ENCODE data around the gene CT47C1. TPM values are rescaled to one million over a fixed set of nuclear protein-coding genes. Genes with fewer than 3 reads are reported as not detected.

Gene CT47C1
- total RNA-seq, 1 donor from 2014 or later, result not detected

DNA sequence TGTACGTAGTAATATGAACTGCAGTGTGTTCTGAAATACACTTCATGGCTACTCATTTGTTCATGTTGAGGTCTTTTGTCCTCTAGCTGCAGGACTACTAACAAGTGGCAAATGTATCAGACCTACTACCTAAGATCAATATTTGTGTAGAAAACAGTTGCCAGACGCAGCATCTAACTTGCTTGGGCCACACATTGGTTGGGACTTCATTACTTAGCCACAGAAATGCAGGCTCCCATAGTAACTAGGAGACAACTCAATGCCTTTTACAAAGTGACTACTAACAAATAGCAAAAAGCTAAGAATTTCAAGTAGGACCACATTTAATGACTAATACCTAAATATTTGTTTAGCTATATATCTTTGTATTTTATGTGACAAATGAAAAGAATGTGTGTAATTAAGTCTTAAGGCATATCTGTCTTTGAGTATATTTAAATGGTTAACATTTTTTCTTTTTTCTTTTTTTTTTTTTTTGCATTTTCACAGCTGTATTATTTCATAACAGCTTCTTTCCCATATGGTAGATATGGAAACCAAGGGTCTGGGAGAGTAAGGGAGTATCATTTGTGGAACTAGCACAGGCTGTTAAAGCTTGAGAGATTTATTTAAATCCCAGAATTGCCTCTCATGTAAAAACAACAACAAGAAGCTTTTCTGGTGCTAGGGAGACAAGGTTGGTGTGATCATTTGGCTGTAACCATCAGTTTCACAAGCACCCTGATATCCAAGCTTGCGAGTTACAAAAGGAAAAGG, 2.7 kb downstream of the CT47C1 start:
- TF ChIP-seq, protein P1, sequence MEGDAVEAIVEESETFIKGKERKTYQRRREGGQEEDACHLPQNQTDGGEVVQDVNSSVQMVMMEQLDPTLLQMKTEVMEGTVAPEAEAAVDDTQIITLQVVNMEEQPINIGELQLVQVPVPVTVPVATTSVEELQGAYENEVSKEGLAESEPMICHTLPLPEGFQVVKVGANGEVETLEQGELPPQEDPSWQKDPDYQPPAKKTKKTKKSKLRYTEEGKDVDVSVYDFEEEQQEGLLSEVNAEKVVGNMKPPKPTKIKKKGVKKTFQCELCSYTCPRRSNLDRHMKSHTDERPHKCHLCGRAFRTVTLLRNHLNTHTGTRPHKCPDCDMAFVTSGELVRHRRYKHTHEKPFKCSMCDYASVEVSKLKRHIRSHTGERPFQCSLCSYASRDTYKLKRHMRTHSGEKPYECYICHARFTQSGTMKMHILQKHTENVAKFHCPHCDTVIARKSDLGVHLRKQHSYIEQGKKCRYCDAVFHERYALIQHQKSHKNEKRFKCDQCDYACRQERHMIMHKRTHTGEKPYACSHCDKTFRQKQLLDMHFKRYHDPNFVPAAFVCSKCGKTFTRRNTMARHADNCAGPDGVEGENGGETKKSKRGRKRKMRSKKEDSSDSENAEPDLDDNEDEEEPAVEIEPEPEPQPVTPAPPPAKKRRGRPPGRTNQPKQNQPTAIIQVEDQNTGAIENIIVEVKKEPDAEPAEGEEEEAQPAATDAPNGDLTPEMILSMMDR (IDR thresholded peaks at IDR 0.05), result no peak
- intact Hi-C loops (cut with DNase I), result no loop called here
- ATAC-seq, result no peak
- no peaks in the 10 kb centered on the region for H3K36me3 ChIP-seq
- no peaks in the 10 kb centered on the region for H3K27me3 ChIP-seq (ENCODE audit: low read depth)
- H3K27ac ChIP-seq, result no peak overlapping the region
- no peaks in the 10 kb centered on the region for H3K9me3 ChIP-seq
- no peak for DNase-seq
- no peak overlapping the region for H3K4me3 ChIP-seq
- H3K4me1 ChIP-seq, result no peaks in the 10 kb centered on the region

DNA sequence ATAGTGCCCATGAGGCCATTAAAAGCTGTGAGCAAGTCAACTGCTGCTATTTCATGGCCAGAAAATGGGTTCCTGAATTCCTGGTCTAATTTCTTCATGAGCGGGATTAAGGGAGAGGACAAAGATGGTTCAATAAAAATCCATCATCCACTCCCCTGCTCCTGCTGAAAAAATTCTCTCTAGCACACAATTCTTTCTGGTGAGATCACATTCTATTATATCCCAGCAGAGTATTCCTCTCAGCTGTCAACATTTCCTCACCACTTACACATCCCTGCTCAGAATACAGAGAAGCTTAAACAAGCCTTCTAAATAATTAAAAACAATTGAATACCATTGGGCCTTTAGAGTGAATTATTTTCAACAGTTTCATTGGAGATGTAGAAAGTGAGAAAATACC, 9.5 kb downstream of the CT47C1 start:
- Histone ChIP-seq H3K9me3 (no peaks in the 10 kb centered on the region), H3K27ac (no peak overlapping the region), H3K27me3 (ENCODE audit: low read depth) (no peaks in the 10 kb centered on the region), H3K36me3 (no peaks in the 10 kb centered on the region), H3K4me1 (no peaks in the 10 kb centered on the region), H3K4me3 (no peak overlapping the region)
- DNase-seq, result no peak
- intact Hi-C loops (cut with DNase I), result no loop called here
- TF ChIP-seq, protein P1 (IDR thresholded peaks at IDR 0.05), result no peak
- ATAC-seq, result no peak

DNA sequence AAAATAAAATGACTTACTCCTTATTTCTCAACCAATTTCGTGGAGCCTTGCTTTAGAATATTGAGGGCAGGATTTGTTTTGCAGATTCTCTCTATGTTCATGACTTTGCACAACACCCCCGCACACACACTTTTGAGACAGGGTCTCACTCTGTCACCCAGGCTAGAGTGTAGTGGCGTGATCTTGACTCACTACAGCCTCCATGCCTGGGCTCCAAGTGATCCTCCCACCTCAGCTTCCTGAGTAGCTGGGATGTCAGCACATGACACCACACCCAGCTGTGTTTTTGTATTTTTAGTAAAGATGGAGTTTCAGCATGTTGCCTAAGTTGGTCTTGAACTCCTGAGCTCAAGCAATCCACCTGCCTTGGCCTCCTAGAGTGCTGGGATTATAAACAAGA, 12.0 kb downstream of the CT47C1 start:
- no peak for DNase-seq
- no peak overlapping the region for H3K4me3 ChIP-seq
- no peaks in the 10 kb centered on the region for H3K4me1 ChIP-seq
- H3K9me3 ChIP-seq, result no peaks in the 10 kb centered on the region
- TF ChIP-seq, protein P1 (IDR thresholded peaks at IDR 0.05), result no peak
- ATAC-seq, result no peak
- H3K27me3 ChIP-seq (ENCODE audit: low read depth), result no peaks in the 10 kb centered on the region
- no peaks in the 10 kb centered on the region for H3K36me3 ChIP-seq
- H3K27ac ChIP-seq, result no peak overlapping the region
- intact Hi-C loops (cut with DNase I), result no loop called here

DNA sequence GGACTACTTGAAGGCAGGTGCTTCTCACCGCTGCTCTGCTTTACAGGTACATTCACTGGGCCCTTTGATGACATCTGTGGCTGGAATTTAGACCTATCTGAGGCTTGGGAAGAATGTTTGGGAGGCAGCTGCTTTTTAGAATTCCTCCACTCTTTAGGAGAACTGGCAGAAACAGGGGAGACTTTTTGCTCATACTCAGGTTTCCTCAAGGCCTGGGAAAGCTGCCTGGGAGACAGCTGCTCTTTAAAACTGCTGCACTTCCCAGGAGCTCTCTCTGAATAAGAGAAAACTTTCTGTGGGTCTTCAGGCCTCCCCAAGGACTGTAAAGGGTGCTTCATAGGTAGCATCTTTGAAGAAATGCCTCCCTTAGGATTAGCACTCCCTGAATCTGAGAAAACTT, 14.3 kb downstream of the CT47C1 start:
- intact Hi-C loops (cut with DNase I), result no loop called here

DNA sequence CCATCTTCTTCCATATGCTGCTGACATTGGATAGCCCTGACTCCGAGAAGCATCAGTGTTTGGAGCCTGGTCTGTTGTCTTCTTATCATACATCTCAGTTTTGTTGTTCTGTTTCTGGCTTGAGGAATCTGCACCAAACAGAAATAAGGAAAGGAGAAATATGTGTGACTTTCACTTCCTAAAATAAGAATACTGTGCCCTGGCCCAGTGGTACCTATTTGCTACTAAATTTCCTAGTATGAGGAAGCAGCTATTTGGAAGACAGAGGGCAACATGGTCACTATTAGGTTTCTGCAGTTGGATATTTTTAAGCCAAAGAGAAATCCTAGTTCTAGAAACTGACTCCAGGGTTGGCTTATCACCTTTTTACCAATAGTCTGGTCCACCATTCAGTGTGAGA, 16.8 kb downstream of the CT47C1 start:
- ATAC-seq (no peak), DNase-seq (no peak)
- no peaks in the 10 kb centered on the region for H3K9me3 ChIP-seq
- H3K4me3 ChIP-seq, result no peak overlapping the region
- no peaks in the 10 kb centered on the region for H3K27me3 ChIP-seq (ENCODE audit: low read depth)
- H3K4me1 ChIP-seq, result no peaks in the 10 kb centered on the region
- TF ChIP-seq, protein P1 (IDR thresholded peaks at IDR 0.05), result no peak
- H3K27ac ChIP-seq, result no peak overlapping the region
- H3K36me3 ChIP-seq, result no peaks in the 10 kb centered on the region
- intact Hi-C loops (cut with DNase I), result no loop called here

More for the DNA sequence above, 14.3 kb downstream of the CT47C1 start:
- Histone ChIP-seq H3K27ac (no peak overlapping the region), H3K4me1 (no peaks in the 10 kb centered on the region), H3K36me3 (no peaks in the 10 kb centered on the region), H3K4me3 (no peak overlapping the region), H3K27me3 (ENCODE audit: low read depth) (no peaks in the 10 kb centered on the region), H3K9me3 (no peaks in the 10 kb centered on the region)
- DNase-seq, result no peak
- ATAC-seq, result no peak
- TF ChIP-seq, protein P1 (IDR thresholded peaks at IDR 0.05), result no peak
